AML-193 (cell line): ENCODE data around the gene FKBP9.
"Not testable (repeated sequence)": the region's sequence is repeated elsewhere in the genome, so short reads cannot be mapped to it uniquely, and the experiment has no call there.

Source experiments
- DNase-seq, 2 experiments: peaks; one replicate each; lab custom pipeline; 2025; lab: John Stamatoyannopoulos, UW

Gene FKBP9, protein sequence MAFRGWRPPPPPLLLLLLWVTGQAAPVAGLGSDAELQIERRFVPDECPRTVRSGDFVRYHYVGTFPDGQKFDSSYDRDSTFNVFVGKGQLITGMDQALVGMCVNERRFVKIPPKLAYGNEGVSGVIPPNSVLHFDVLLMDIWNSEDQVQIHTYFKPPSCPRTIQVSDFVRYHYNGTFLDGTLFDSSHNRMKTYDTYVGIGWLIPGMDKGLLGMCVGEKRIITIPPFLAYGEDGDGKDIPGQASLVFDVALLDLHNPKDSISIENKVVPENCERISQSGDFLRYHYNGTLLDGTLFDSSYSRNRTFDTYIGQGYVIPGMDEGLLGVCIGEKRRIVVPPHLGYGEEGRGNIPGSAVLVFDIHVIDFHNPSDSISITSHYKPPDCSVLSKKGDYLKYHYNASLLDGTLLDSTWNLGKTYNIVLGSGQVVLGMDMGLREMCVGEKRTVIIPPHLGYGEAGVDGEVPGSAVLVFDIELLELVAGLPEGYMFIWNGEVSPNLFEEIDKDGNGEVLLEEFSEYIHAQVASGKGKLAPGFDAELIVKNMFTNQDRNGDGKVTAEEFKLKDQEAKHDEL

DNA sequence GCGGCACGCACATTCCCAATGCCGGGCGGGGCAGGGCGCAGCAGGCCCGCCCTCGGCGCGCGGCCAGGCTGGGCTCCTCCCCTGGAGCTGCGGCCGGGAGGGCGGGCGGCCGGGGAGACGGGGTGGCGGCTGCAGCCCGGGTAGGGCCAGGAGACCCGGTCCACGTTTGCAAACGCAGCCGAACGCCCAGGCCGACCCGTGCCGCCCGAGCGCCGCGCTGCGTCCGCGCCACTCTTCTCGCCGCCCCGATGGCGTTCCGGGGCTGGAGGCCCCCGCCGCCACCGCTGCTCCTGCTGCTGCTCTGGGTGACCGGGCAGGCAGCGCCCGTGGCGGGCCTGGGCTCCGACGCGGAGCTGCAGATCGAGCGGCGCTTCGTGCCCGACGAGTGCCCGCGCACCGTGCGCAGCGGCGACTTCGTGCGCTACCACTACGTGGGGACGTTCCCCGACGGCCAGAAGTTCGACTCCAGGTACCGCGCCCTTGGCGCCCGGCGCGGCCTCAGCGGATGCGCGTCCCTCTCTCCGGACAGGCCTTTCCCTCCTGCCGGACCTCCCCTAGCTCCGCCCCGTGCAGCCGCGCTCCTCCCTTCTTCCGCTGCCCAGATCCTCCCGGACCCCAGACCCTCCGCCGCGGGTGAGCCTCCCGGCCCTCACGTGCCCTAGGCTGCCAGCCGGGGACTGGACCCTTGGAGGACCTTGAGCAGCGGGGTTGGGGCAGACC, at the start of gene FKBP9:
Gene FKBP9, plus strand, starts transcription at position 115 of the 720 bp plus-strand sequence. Its CDS starts 134 bp downstream, at position 249.
- no peak for DNase-seq

DNA sequence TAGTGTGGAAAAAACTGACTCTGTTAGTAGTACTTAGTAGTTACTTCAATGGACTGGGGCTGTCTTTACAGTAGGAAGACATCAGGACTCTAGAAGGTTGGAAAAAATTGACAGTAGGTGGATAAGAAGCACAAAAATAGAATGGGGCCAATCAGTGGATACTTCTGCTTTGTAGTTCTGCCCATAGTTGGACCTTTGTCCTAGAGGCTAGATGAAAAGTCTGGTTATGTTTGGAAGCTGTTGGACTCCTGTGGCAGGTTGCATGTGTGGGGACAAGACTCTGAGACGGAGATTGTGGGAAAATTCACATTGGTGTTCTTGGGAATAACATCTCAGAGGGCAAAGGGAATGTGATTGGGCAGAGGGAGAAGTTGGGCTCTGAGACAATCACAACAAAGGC, 47.0 kb upstream of the FKBP9 start:
- no peak for DNase-seq

DNA sequence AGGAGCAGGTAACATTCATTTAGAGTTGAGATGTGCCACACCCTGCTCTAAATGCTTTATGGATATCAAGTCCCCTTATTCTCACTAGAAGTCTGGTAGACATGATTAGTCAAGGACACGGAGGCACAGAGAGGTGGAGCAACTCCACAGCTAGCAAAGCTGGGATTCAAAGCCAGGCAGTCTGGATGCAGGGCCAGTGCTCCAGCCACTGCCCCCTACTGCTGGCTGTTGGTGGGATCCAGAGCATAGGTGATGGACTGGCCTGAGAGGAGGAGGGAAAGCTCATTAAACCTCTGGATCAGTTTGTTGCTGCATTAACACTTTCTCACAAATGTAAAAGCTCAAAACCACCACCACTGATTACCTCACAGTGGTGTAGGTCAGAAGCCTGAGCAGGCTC, 43.1 kb upstream of the FKBP9 start:
- DNase-seq, result no peak

DNA sequence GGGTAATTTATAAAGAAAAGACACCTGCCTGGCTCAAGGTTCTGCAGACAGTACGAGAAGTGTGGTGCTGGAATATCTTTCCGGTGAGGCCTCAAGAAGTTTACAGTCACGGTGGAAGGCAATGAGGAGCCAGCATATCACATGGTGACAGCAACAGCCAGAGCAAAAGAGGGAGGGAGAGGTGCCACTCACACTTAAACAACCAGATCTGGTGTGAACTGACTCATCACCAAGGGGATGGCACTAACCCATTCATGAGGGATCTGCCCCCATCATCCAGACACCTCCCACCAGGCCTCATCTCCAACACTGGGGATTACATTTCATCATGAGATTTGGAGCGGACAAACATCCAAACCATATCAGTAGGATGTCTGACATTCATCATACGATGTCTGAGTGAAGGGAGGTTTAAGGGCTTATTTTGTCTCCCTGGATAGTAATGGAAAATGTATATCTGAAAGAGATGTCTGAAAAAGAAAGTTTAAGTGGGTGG, 42.2 kb upstream of the FKBP9 start:
- no peak for DNase-seq

DNA sequence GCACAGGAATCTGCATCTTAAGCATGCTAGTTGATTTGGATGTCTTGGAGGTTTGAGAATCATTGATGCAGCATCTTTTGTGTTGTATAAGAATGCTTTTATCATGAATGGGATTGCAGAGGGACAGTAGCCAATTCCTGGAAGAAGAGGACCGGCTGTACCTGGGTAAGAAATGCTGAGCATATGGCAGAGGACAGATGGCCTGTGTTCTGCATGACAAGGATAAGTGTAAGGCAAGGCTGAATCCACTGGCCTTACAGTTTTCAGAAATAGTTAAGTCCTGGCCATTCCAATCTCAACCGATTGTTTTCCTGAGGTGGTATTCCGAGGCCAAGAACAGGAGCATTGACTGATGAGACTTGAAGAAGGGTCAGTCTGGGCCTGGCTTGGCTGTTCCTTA, 41.2 kb upstream of the FKBP9 start:
- DNase-seq, result no peak

DNA sequence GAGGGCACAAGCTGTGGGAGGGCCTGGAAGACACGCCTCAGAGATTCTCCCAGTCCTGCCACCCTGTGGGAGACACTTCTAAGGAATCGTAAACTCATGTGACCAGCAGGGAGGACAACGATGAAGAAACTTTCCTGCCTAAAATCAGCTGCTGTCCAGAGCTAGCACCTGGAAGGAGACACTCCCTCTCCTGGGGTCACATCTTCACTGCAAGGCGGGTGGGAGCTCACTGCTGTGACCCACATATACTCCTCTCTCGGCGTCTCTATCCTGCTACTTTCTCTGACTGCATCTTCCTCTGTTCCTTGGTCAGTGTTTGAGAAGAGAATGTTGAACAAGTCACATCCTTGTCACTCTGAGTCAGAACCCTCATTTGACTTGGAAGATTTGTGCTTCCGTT, 40.2 kb upstream of the FKBP9 start:
- DNase-seq, result not testable (repeated sequence)

DNA sequence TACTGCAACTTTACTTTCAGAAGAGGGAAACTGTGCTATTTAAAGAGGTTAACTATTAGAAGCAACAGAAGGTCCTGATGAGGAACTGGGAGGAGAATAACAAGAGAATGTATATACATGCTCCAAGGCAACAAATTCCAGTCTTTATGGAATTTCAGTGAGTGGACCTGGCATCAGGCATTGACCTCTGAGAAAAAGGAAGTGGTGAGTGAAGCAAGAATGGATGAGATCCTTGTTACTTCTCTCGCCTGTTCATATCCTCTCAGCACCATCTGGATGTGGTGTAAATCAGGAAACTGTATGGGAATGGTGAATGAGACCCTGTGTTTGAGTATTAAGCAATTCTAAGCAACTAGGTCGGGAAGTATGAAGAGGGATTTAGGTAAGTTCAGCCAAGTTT, 35.3 kb upstream of the FKBP9 start:
- DNase-seq, result no peak

DNA sequence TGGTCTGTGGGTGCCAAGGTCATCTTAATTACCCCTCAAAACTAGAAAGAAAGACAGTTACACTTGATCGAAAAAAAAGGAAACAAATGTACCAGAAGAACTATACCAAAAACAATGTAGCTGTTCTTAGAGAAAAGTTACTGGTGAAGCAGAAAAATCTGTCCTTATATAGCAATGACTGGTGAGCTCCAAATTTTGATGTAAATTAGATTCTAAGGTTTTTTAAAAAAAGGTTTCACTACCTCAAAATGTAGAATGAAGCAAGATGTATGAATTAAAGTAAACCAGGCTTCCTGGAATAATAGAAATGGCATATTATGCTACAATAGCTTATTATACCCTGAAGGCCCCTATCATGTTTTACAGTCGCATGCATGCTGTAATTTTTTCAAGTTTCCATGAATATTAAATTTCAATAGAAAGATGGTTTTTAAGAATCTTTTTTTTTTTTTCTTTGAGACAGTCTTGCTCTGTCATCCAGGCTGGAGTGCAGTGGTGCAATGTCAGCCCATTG, 28.4 kb upstream of the FKBP9 start:
- DNase-seq, result no peak

DNA sequence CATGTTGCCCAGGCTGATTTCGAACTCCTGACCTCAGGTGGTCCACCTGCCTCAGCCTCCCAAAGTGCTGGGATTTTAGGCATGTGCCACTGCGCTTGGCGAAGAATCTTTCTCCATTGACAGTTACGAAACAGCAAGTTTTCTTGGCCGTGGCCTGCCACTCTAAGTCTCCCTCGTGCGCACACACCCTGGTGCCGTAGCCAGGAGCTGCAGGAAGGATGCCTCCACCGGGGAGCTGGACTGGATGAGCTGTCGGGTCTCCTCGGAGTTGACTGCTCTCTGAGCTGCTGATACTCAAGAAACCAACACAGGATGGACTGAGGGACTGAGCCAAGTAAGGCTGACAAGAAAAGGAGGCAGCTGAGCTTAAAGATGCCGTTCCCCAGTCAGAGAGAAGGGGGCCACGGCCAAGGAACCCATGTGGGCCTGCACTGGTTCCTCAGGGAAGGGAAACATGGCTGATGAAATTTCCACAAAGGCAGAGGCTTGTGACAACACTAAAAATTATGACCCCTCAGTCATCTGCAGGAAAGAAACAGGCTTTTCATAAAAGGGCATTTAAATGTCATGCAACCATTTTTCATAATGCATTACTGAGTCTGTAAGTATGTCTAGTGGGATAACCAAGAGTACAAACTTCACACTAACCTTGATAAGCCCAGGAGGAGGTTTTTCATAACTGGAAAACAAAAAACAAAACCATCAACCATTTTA, 27.7 kb upstream of the FKBP9 start:
- no peak for DNase-seq

DNA sequence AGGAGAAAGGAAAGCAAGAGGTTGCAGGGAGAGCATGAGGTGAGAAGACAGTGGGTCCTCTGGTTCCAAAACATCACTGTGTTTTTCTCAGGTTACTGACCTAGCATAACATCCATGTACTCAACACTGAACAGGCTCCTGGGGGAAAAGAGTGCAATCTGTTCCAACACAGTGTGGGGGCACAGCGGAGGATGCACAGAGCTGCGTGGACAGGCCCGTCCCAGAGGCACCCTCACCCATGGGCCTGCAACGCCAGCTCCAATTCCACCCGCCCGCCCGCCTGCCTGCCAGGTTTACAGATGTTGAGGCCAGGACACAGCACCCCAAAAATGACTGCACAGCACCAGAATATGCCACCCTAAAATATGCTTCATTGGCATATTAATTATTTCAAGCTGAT, 26.9 kb upstream of the FKBP9 start:
- no peak for DNase-seq

DNA sequence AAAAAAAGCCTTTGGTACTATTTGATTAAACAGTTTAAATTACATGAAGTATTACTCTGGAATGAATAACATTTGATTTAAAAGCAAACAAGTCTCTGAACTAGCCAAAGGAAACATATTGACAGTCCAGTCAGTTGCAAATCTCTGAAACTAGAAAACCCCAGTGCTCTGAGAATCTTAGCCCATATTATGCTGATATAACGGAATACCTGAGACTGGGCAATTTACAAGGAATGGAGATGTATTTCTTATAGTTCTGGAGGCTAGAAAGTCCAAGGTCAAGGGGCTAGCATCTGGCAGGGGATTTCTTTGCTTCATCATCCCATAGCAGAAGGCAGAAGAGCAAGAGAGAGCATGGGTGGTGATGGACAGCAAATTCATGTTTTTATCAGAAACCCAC, 21.7 kb upstream of the FKBP9 start:
- DNase-seq, result no peak

DNA sequence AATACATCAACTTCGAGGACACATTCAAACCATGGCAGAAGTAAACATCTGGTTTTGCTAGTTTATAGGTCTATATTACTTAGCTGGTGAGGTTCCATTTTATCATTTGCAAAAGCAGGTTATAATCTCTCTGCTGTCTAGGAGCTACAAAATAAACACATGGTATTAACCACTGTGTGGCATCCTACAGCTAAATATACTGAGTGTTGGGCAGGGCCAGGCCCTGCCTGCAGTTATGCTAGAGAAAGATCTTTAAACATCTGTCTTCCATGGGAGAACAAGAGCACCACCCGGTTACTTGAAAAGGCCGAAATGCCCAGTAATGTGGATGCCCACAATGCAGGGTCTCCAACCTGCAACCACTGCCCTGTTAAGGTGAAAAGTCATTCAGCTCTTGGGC, 20.6 kb upstream of the FKBP9 start:
- DNase-seq, result no peak

DNA sequence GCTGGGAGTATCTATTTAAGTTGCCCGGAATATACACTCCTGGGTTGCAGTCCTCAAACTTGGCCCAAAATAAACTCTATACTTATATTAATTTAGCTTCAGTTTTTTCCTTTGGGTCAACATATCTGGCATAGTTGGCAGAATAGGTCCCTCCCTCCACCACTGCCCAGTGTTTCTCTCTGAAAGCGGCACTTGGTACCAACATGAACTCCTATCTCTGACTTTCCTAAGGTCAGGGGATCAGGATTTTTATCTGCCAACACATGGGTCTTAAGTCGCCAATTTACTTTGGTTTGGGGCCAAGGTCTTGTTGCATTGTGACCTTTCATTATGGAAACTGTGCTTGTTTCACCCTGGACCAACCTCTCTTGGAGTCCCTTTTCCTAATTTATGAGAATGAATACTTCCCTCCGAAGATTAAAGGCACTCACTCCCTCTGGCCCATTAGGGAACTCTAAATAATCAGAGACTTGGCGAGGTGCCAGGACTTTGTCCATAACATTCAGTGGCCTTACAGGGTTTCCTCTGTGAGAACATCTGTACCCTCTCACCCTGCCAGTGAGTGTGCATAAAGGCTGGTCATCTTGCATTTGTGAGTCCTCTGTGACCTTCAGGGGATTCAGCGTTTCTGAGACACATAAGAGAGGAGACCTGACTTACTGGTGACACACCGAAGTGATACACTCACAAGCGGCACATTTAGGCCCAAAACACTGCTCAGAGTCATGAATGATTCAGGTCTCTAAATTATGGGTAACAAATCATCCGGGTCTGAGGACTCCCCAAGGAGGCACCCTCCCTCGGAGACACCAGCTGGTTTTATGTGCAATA, 19.7 kb upstream of the FKBP9 start:
- DNase-seq, result no peak

DNA sequence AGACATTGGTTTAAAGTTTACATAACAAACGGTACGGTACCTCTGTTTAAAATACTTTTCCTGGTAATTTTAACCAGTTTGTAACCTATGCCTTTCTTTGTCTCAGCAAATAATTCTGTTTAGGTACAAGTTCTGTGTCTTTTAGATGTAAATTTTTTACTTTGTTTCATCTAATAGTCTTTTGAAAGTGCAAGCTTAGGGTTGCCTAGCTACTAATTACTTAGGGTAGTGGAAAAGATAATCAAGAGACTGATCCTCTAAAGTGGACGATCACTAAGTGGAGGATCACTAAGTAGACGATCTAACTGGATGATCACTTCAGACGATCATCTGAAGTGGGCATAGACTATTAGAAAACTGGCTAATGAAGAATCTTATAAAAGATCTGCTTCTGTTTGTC, 16.1 kb upstream of the FKBP9 start:
- peak in 1 of 2 experiments; percentile 7 for DNase-seq

DNA sequence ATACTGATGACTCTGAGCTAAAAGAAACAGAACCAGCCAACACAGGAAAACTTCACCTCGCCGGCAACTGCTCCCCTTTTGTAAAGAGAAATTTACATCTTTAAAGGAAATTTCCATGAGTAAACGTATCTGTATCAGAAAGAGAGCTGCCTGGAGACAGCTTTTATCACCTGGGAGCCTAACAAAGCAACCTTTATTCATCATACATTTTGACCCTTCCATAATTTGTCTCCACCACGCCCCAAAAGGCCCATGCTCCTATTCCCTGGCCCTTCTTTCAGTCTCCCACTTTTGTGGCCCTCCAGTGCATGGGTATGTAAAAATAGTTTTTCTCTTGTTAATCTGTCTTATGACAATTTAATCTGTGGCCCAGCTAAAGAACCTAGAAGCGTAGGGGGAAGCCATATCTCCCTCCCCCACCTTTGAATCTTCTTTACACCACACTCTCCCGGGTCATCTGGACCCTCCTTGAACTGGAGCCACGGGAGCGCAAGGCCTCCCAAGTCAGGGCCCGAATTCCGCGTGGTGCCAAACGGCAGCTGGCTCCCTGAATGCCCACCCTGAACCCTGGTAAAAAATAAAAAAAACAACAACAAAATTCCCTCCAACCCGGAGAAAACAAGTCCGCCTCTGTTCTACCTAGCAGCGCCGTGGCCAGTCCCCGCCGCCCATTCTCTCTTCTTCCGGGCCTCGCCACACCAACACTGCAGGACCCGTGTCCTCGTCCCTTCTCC, 15.4 kb upstream of the FKBP9 start:
- peak in 1 of 2 experiments; percentile 24 for DNase-seq

DNA sequence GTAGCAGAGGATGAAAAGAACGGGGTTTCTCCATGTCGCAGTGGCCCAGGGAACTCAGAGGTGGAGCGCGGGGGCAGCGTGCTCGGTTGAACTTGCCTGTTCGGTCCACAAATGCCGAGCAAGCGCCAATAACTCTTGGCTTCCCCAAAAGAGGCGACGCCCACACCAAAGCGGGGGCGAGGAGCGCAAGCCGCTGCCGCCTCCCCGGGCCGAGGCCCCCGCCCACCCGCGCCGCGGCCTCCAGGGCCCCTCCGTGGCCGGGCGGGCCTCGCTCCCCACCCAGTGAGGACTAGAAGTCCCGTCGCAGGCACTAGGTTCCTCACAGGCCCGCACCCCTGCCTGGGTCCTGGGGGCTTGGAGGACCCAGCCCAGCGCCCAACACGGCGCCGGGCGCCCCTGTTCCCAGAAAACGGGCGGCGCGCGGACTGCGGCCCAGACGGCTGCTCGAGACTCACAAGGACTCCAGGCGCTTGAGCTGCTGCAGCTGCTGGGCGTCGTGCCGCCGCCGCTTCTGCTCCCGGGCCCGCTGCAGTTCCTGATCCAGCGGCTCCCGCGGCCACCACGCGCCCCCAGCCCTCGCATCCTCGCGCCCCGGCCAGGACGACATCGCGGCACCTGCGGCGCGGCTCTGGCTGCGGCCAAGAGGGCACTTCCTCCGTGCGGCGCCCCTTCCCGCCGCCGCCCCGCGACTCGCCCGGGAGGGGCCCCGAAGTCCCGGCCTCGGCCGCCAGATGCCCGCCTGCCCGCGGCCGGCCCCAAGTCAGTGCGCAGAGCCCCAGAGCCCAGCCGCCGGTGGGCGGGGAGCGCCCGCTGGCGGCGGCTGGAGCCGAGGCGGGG, 14.6 kb upstream of the FKBP9 start:
- DNase-seq, result peak; percentile 63 to 65

DNA sequence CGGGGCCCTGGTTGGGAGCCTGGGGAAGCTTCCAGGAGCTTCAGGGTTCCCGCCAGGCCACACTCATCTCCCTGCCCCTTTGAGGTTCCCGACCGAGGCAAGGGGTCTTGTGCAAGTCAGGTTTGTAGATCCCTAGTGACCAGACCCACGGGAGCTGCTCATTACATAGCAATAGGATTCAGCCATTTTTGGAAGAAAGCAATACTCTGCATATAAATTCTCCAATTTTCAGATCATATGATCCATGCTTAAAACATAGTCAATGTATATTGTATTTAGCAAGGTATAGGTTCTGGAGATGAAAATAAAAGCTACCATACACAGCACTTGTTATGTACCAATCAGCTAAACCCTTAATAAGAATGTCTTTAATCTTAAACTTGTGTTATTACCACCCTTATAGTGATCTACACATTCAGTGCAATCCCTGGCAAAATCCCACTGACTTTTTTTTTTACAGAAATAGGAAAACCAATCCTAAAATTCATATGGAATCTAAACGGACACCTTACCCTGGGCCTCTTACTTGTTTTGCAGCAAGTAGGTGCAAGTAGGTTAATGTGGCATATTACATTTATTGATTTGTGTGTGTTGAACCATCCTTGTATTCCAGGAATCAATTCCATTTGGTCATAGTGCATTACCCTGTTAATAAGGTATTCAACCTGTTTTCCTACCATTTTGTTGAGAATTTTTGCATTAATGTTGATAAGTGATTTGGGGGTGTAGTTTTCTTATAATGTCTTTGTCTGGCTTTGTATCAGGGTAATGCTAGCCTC, 13.8 kb upstream of the FKBP9 start:
- no peak for DNase-seq

DNA sequence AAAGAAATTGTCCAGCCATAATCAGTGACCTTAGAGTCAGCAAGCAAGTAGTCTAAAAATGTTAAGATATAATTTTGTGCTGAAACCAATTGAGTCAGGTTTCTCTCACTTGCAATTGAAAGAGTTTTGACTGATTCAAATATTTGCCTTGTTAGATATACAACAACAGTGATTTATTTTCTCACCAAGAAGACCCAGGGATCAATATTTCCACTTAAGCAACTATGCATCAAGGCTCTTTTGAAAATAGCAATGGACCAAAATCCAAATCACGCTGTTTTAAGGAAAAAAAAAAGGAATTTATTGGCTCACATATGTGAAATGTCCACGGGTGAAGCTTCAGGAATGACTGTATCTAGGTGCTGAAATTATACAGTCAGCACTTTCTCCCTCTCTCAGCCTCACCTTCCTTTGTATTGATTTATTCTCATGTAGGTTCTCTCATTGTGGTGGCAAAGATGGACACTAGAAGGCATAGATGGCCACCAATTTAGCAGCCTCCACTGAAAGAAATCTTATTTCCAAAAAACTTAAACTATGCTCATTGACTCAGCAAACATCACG, 9.7 kb upstream of the FKBP9 start:
- no peak for DNase-seq
